ENCODE measurements around the gene DMRTC2. TPM values are rescaled to one million over a fixed set of nuclear protein-coding genes. Genes with fewer than 3 reads are reported as not detected.

The DMRTC2 gene
- total RNA-seq, 1 experiment from 2014 or later = not detected

DNA sequence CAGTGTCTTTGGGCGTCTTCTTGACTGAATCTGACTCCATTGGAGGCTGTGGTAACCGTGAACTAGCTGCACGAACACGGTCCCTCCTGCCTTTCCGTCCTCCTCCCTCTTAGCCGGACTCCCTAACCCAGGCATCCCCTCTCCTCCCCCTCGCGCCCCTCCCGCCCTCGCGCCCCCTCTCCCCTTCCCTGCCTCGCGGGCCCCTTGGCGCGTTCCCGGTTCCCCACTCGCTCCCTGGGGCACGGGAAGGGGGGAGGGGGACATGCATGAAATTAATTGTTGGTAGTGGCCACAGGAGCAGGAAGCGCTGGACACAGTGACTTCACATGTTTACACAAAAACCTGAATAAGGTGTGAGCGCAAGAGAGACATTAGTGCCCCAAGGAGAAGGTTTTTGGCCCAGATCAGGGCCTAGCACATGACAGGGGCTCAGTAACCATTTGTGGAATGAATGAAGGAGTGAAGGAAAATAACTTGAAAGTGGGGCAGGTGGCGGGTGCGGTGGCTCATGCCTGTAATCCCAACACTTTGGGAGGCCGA is 279 bp downstream of the DMRTC2 start:
- H3K4me3 ChIP-seq (replicated peaks in 1 of 2; ENCODE audit: low read depth in 1 of 2, low read length in 2 of 2) = no peak overlapping the region
- no peak for ATAC-seq
- H3K36me3 ChIP-seq (ENCODE audit: control insufficient read depth in 1 of 2, insufficient read depth in 2 of 2, low read length in 2 of 2) = no peaks in the 10 kb centered on the region
- no peak for DNase-seq (ENCODE audit: low read depth, low spot score)
- no peak overlapping the region for H2AFZ ChIP-seq (ENCODE audit: low read depth, low read length, poor library complexity, severe bottlenecking)
- H3K9ac ChIP-seq (ENCODE audit: low read length) = no peak overlapping the region
- no peak overlapping the region for H3K27ac ChIP-seq (ENCODE audit: low read depth, low read length)
- CTCF ChIA-PET = no interaction called here
- H3K27me3 ChIP-seq (ENCODE audit: insufficient read depth, low read length) = no peaks in the 10 kb centered on the region
- no peak for TF ChIP-seq POLR2AphosphoS5 (IDR thresholded peaks at IDR 0.05; ENCODE audit: low read depth, low read length)
- TF ChIP-seq SIN3A (IDR thresholded peaks at IDR 0.05; ENCODE audit: low read depth) = no peak
- TF ChIP-seq YY1 (IDR thresholded peaks at IDR 0.05; ENCODE audit: extremely low read depth, insufficient replicate concordance, low read depth, low read length) = no peak
- no peak for TF ChIP-seq EZH2phosphoT487 (IDR thresholded peaks at IDR 0.05; ENCODE audit: borderline replicate concordance)
- no peak for TF ChIP-seq FOSL1 (IDR thresholded peaks at IDR 0.05; ENCODE audit: low read depth)
- TF ChIP-seq ELF1 (IDR thresholded peaks at IDR 0.05; ENCODE audit: borderline replicate concordance, low read depth) = no peak
- TF ChIP-seq EGR1 (IDR thresholded peaks at IDR 0.05; ENCODE audit: low read depth) = no peak
- TF ChIP-seq SP1 (IDR thresholded peaks at IDR 0.05; ENCODE audit: low read depth) = no peak
- TF ChIP-seq, protein P1, sequence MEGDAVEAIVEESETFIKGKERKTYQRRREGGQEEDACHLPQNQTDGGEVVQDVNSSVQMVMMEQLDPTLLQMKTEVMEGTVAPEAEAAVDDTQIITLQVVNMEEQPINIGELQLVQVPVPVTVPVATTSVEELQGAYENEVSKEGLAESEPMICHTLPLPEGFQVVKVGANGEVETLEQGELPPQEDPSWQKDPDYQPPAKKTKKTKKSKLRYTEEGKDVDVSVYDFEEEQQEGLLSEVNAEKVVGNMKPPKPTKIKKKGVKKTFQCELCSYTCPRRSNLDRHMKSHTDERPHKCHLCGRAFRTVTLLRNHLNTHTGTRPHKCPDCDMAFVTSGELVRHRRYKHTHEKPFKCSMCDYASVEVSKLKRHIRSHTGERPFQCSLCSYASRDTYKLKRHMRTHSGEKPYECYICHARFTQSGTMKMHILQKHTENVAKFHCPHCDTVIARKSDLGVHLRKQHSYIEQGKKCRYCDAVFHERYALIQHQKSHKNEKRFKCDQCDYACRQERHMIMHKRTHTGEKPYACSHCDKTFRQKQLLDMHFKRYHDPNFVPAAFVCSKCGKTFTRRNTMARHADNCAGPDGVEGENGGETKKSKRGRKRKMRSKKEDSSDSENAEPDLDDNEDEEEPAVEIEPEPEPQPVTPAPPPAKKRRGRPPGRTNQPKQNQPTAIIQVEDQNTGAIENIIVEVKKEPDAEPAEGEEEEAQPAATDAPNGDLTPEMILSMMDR (IDR thresholded peaks at IDR 0.05 in 2 of 3, conservative IDR thresholded peaks at IDR 0.05 in 1 of 3; ENCODE audit: borderline replicate concordance in 1 of 3, insufficient read depth in 1 of 3, low read depth in 2 of 3, low read length in 2 of 3) = no peak
- no peak for TF ChIP-seq EZH2 (IDR thresholded peaks at IDR 0.05)
- TF ChIP-seq, protein P2, sequence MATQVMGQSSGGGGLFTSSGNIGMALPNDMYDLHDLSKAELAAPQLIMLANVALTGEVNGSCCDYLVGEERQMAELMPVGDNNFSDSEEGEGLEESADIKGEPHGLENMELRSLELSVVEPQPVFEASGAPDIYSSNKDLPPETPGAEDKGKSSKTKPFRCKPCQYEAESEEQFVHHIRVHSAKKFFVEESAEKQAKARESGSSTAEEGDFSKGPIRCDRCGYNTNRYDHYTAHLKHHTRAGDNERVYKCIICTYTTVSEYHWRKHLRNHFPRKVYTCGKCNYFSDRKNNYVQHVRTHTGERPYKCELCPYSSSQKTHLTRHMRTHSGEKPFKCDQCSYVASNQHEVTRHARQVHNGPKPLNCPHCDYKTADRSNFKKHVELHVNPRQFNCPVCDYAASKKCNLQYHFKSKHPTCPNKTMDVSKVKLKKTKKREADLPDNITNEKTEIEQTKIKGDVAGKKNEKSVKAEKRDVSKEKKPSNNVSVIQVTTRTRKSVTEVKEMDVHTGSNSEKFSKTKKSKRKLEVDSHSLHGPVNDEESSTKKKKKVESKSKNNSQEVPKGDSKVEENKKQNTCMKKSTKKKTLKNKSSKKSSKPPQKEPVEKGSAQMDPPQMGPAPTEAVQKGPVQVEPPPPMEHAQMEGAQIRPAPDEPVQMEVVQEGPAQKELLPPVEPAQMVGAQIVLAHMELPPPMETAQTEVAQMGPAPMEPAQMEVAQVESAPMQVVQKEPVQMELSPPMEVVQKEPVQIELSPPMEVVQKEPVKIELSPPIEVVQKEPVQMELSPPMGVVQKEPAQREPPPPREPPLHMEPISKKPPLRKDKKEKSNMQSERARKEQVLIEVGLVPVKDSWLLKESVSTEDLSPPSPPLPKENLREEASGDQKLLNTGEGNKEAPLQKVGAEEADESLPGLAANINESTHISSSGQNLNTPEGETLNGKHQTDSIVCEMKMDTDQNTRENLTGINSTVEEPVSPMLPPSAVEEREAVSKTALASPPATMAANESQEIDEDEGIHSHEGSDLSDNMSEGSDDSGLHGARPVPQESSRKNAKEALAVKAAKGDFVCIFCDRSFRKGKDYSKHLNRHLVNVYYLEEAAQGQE (IDR thresholded peaks at IDR 0.05; ENCODE audit: low read depth) = no peak
- no peak for TF ChIP-seq CBX3 (IDR thresholded peaks at IDR 0.05; ENCODE audit: low read depth)
- no peak for TF ChIP-seq POLR2A (IDR thresholded peaks at IDR 0.05; ENCODE audit: borderline replicate concordance, extremely low read depth, insufficient read depth, insufficient read length)
- TF ChIP-seq SRF (IDR thresholded peaks at IDR 0.05; ENCODE audit: low read depth) = no peak
- TF ChIP-seq ZFX (IDR thresholded peaks at IDR 0.05) = no peak
- TF ChIP-seq CEBPB (IDR thresholded peaks at IDR 0.05; ENCODE audit: low read depth) = no peak
- TF ChIP-seq, protein P3, sequence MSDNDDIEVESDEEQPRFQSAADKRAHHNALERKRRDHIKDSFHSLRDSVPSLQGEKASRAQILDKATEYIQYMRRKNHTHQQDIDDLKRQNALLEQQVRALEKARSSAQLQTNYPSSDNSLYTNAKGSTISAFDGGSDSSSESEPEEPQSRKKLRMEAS (IDR thresholded peaks at IDR 0.05) = no peak
- no peaks in the 10 kb centered on the region for H3K9me3 ChIP-seq (ENCODE audit: control insufficient read depth in 1 of 2, insufficient read depth in 1 of 2, low read depth in 1 of 2, low read length in 2 of 2)
- no TSS peak for BruUV-seq (replicated peaks)
- POLR2A ChIA-PET = no interaction called here
- no peak overlapping the region for H3K4me2 ChIP-seq (ENCODE audit: low read length)
- RAD21 ChIA-PET (ENCODE audit: low non-redundant PET in 1 of 2, low total read pairs in 2 of 2, uncharacterized antibody in 2 of 2, unreplicated experiment in 2 of 2) = no interaction called here
- intact Hi-C loops (cut with micrococcal nuclease) = no loop called here
- no peaks in the 10 kb centered on the region for H3K9me2 ChIP-seq (ENCODE audit: insufficient read depth)
- no peaks in the 10 kb centered on the region for H3K79me2 ChIP-seq (ENCODE audit: insufficient read depth, low read length)
- H3K4me1 ChIP-seq (ENCODE audit: control insufficient read depth in 1 of 2, insufficient read depth in 2 of 2, low read length in 2 of 2) = no peaks in the 10 kb centered on the region
- no peaks in the 10 kb centered on the region for H4K20me1 ChIP-seq (ENCODE audit: insufficient read depth)

All from HCT116 (cell line).